ENCODE data around the gene POLR3E. TPM values are rescaled to one million over a fixed set of nuclear protein-coding genes. Genes with fewer than 3 reads are reported as not detected.

POLR3E gene
- polyA plus RNA-seq, 1 donor (not counting 4 experiments of a cell fraction or from before 2014, with no cell fraction given), result 74.0 TPM

GRCh38 chr16:22291860-22292318, 5.3 kb upstream of the POLR3E start:
- Histone ChIP-seq H2AFZ (ENCODE audit: control insufficient read depth, low read length) (no peak overlapping the region), H3K9me1 (ENCODE audit: control insufficient read depth, extremely low read depth, insufficient read depth, low read length) (no peaks in the 10 kb centered on the region), H3K9me3 (ENCODE audit: control insufficient read depth, low read depth, low read length) (no peaks in the 10 kb centered on the region), H3K4me3 (ENCODE audit: control insufficient read depth in 2 of 3, extremely low read depth in 1 of 3, insufficient read depth in 2 of 3, low read depth in 1 of 3, low read length in 3 of 3) (no peak overlapping the region), H3K79me2 (ENCODE audit: control insufficient read depth, insufficient read depth, low read length) (no peaks in the 10 kb centered on the region), H3K4me1 (ENCODE audit: control insufficient read depth, extremely low read depth, insufficient read depth, low read length) (no peaks in the 10 kb centered on the region), H3K4me2 (ENCODE audit: control insufficient read depth, extremely low read depth, insufficient read depth, low read depth, low read length) (no peak overlapping the region), H3K36me3 (ENCODE audit: control insufficient read depth in 2 of 2, extremely low read depth in 1 of 2, insufficient read depth in 2 of 2, low read length in 2 of 2) (no peaks in the 10 kb centered on the region), H4K20me1 (ENCODE audit: control insufficient read depth, extremely low read depth, insufficient read depth, low read length) (no peaks in the 10 kb centered on the region), H3K27ac (ENCODE audit: control insufficient read depth, insufficient read depth, low read length) (no peak overlapping the region), H3K9ac (ENCODE audit: control insufficient read depth, extremely low read depth, insufficient read depth, low read length) (no peak overlapping the region), H3K27me3 (ENCODE audit: control insufficient read depth, extremely low read depth, insufficient read depth, low read length) (no peaks in the 10 kb centered on the region)
- DNase-seq (ENCODE audit: low read depth, low spot score) (no peak), FAIRE-seq (no peak)
- dilution Hi-C loops (cut with MboI; ENCODE audit: extremely low pct_ligation_motif_present, low sequenced_read_pairs), result no loop called here
- no peak for TF ChIP-seq EZH2 (IDR thresholded peaks at IDR 0.05; ENCODE audit: low read length)
- TF ChIP-seq, protein P1, sequence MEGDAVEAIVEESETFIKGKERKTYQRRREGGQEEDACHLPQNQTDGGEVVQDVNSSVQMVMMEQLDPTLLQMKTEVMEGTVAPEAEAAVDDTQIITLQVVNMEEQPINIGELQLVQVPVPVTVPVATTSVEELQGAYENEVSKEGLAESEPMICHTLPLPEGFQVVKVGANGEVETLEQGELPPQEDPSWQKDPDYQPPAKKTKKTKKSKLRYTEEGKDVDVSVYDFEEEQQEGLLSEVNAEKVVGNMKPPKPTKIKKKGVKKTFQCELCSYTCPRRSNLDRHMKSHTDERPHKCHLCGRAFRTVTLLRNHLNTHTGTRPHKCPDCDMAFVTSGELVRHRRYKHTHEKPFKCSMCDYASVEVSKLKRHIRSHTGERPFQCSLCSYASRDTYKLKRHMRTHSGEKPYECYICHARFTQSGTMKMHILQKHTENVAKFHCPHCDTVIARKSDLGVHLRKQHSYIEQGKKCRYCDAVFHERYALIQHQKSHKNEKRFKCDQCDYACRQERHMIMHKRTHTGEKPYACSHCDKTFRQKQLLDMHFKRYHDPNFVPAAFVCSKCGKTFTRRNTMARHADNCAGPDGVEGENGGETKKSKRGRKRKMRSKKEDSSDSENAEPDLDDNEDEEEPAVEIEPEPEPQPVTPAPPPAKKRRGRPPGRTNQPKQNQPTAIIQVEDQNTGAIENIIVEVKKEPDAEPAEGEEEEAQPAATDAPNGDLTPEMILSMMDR (optimal IDR thresholded peaks at IDR 0.05 in 1 of 3, IDR thresholded peaks at IDR 0.05 in 1 of 3, conservative IDR thresholded peaks at IDR 0.05 in 1 of 3; ENCODE audit: extremely low read depth in 1 of 3, insufficient read depth in 2 of 3, low read length in 3 of 3), result no peak

- Histone ChIP-seq H3K27ac (ENCODE audit: control insufficient read depth, insufficient read depth, low read length) (no peak overlapping the region), H3K9me1 (ENCODE audit: control insufficient read depth, extremely low read depth, insufficient read depth, low read length) (no peaks in the 10 kb centered on the region), H4K20me1 (ENCODE audit: control insufficient read depth, extremely low read depth, insufficient read depth, low read length) (no peaks in the 10 kb centered on the region), H3K36me3 (ENCODE audit: control insufficient read depth in 2 of 2, extremely low read depth in 1 of 2, insufficient read depth in 2 of 2, low read length in 2 of 2) (no peaks in the 10 kb centered on the region), H3K9ac (ENCODE audit: control insufficient read depth, extremely low read depth, insufficient read depth, low read length) (no peak overlapping the region), H3K27me3 (ENCODE audit: control insufficient read depth, extremely low read depth, insufficient read depth, low read length) (no peaks in the 10 kb centered on the region), H3K4me2 (ENCODE audit: control insufficient read depth, extremely low read depth, insufficient read depth, low read depth, low read length) (no peak overlapping the region), H3K79me2 (ENCODE audit: control insufficient read depth, insufficient read depth, low read length) (peaks cover under 1% of the 10 kb centered on the region), H3K9me3 (ENCODE audit: control insufficient read depth, low read depth, low read length) (no peaks in the 10 kb centered on the region), H2AFZ (ENCODE audit: control insufficient read depth, low read length) (no peak overlapping the region), H3K4me3 (ENCODE audit: control insufficient read depth in 2 of 3, extremely low read depth in 1 of 3, insufficient read depth in 2 of 3, low read depth in 1 of 3, low read length in 3 of 3) (no peak overlapping the region), H3K4me1 (ENCODE audit: control insufficient read depth, extremely low read depth, insufficient read depth, low read length) (no peaks in the 10 kb centered on the region)
- no peak for TF ChIP-seq EZH2 (IDR thresholded peaks at IDR 0.05; ENCODE audit: low read length)
- TF ChIP-seq, protein P1 (optimal IDR thresholded peaks at IDR 0.05 in 1 of 3, IDR thresholded peaks at IDR 0.05 in 1 of 3, conservative IDR thresholded peaks at IDR 0.05 in 1 of 3; ENCODE audit: extremely low read depth in 1 of 3, insufficient read depth in 2 of 3, low read length in 3 of 3), result no peak
- DNase-seq (ENCODE audit: low read depth, low spot score) (no peak), FAIRE-seq (no peak)
- dilution Hi-C loops (cut with MboI; ENCODE audit: extremely low pct_ligation_motif_present, low sequenced_read_pairs), result no loop called here
These were observed 4.9 kb upstream of the POLR3E start for GRCh38 chr16:22292320-22292719.
